ENCODE data around the gene PLEKHN1. TPM values are rescaled to one million over a fixed set of nuclear protein-coding genes. Genes with fewer than 3 reads are reported as not detected.
A peak's percentile ranks its signal among the peaks of the same experiment; 100 is the strongest.

The PLEKHN1 gene
- total RNA-seq, 1 donor from 2014 or later: 6.4 TPM

- Mint-ChIP-seq H3K36me3 (no peaks in the 10 kb centered on the region), H3K27me3 (peaks cover 15% of the 10 kb centered on the region), H3K27ac (no peak overlapping the region), H3K9me3 (no peaks in the 10 kb centered on the region), H3K4me3 (peak overlapping the region; percentile 52), H3K4me1 (ENCODE audit: unreplicated experiment) (peaks cover 15% of the 10 kb centered on the region)
- no peak for TF ChIP-seq CTCF (conservative IDR thresholded peaks at IDR 0.05)
- no peak for DNase-seq (ENCODE audit: extremely low spot score, unreplicated experiment)
These were observed 37.5 kb downstream of the PLEKHN1 start for GRCh38 chr1:1003618-1004419.

- H3K4me1 Mint-ChIP-seq (ENCODE audit: unreplicated experiment): peaks cover 15% of the 10 kb centered on the region
- DNase-seq (ENCODE audit: extremely low spot score, unreplicated experiment): no peak
- no peaks in the 10 kb centered on the region for H3K9me3 Mint-ChIP-seq
- H3K36me3 Mint-ChIP-seq: no peaks in the 10 kb centered on the region
- peaks cover 15% of the 10 kb centered on the region for H3K27me3 Mint-ChIP-seq
- H3K4me3 Mint-ChIP-seq: peak overlapping the region; percentile 77
- no peak for TF ChIP-seq CTCF (conservative IDR thresholded peaks at IDR 0.05)
- peak overlapping the region; percentile 90 for H3K27ac Mint-ChIP-seq
These were observed 38.1 kb downstream of the PLEKHN1 start for GRCh38 chr1:1004420-1004779.

DNA sequence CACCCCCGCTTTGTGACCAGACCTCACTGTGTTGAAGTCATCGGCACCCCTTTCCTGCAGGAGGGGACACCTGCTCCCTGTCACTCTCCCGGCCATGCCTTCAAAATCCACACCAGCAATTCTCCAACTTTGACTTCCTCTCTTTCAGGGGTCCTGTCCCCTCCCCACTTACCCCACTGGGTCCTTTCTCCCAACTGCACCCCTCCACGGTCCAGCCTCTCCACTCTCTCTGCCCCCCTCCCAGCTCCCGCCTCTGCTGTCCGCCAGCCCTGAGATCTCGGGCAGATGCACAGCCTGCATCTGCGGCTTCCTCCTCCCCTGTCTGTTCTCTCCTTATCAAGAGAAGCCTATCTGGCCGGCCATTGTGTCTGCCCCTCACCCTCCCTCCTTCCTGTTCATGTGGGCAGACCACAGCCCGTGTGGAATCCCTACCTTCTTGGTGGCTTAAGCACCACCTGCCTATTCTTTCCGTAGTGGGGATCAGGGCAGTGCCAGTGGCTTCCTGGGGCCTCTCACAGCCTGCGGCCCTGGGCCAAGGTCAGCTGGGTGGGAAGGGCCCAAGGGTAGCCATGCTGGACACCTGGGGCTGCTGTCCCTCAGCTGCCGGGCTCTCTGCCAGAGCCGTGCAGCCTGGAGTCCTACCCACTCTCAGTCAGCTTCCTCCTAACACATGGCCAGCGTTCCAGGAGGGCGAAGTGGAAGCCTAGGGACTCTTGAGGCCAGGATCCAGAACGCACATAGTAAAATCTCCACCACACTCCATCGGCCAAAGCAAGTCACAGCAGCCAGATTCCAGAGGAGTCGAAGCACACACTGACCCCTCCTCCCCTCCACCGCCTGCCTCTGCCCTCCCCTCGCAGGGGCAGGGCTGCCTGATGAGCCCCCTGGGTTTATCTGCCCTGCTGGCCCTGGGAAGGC is 38.8 kb downstream of the PLEKHN1 start:
- Mint-ChIP-seq H3K36me3 (no peaks in the 10 kb centered on the region), H3K4me3 (peak overlapping the region; percentile 77), H3K27me3 (peaks cover 15% of the 10 kb centered on the region), H3K9me3 (no peaks in the 10 kb centered on the region), H3K27ac (peak overlapping the region; percentile 90), H3K4me1 (ENCODE audit: unreplicated experiment) (peaks cover 15% of the 10 kb centered on the region)
- no peak for DNase-seq (ENCODE audit: extremely low spot score, unreplicated experiment)
- TF ChIP-seq CTCF (conservative IDR thresholded peaks at IDR 0.05): no peak

DNA sequence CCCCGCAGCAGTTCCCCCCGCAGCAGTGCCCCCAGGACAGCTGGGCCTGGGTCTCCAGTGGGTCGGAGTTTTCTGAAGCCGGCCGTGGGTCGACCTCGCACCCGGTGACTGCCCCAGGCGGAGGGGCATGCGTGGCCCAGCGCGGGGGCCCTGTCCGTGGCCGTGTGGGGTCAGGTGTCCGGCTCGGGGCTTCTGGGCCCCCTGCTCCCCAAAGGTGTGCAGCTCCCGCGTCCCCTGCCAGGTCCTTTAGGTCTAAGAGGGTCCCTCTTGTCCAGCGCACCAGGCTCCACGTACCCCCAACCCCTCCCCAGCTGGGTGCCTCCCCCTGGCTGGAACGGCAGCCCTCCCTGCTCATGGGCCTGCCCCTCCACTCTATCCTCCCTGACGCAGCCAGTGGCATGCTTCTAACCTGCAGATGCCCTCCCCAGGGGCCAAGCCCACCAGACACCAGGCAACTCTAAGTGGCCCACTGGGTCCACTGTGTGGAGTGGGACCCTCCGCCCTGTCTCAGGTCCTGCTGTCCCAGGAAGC is 39.6 kb downstream of the PLEKHN1 start:
- Mint-ChIP-seq H3K4me1 (ENCODE audit: unreplicated experiment) (peaks cover 12% of the 10 kb centered on the region), H3K27ac (peak overlapping the region; percentile 66)

More for the DNA sequence above, 39.6 kb downstream of the PLEKHN1 start:
- no peak for TF ChIP-seq CTCF (conservative IDR thresholded peaks at IDR 0.05)
- no peak for DNase-seq (ENCODE audit: extremely low spot score, unreplicated experiment)
- H3K4me3 Mint-ChIP-seq: no peak overlapping the region
- no peaks in the 10 kb centered on the region for H3K9me3 Mint-ChIP-seq
- H3K27me3 Mint-ChIP-seq: peaks cover 13% of the 10 kb centered on the region
- no peaks in the 10 kb centered on the region for H3K36me3 Mint-ChIP-seq
